ENCODE data around the gene HOMER3. TPM values are rescaled to one million over a fixed set of nuclear protein-coding genes. Genes with fewer than 3 reads are reported as not detected.

Gene HOMER3
- total and polyA plus RNA-seq, 10 of the 15 experiments (the other 5 are each of a cell fraction or from before 2014, with no cell fraction given) = 0.18 to 10.6 (median 0.50) TPM; not detected in 2

- TF ChIP-seq RAD21 (IDR thresholded peaks at IDR 0.05; ENCODE audit: insufficient read depth, low read depth, low read length) (peak; percentile 47), IKZF1 (conservative IDR thresholded peaks at IDR 0.05) (0 out of 2 replicates have a peak, but pooled peaks have one; percentile 12), USF2 (IDR thresholded peaks at IDR 0.05; ENCODE audit: borderline replicate concordance, low read depth, low read length) (no peak), TCF12 (IDR thresholded peaks at IDR 0.05; ENCODE audit: low read depth, low read length) (0 out of 2 replicates have a peak, but pooled peaks have one; percentile 17), EZH2 (IDR thresholded peaks at IDR 0.05; ENCODE audit: borderline replicate concordance, control insufficient read depth, low read depth, low read length) (no peak), RELA (IDR thresholded peaks at IDR 0.05; ENCODE audit: borderline replicate concordance, partially characterized antibody) (no peak), NBN (IDR thresholded peaks at IDR 0.05) (no peak), PML (IDR thresholded peaks at IDR 0.05; ENCODE audit: low read length) (no peak), KLF5 (IDR thresholded peaks at IDR 0.05; ENCODE audit: partially characterized antibody) (no peak), FOXM1 (IDR thresholded peaks at IDR 0.05; ENCODE audit: low read depth, low read length) (no peak), LARP7 (IDR thresholded peaks at IDR 0.05) (no peak), NFIC (IDR thresholded peaks at IDR 0.05; ENCODE audit: low read depth, low read length) (no peak), CTCF (IDR thresholded peaks at IDR 0.05 in 2 of 3, conservative IDR thresholded peaks at IDR 0.05 in 1 of 3; ENCODE audit: control insufficient read depth in 2 of 3, extremely low read depth in 1 of 3, insufficient read depth in 1 of 3, low read depth in 3 of 3, low read length in 3 of 3) (peak; percentile 20 to 46 (median 39); a peak in 4 of 6 replicates), KDM1A (IDR thresholded peaks at IDR 0.05; ENCODE audit: borderline replicate concordance) (no peak)
These were observed 25.4 kb downstream of the HOMER3 start (continued) for GRCh38 chr19:18915639-18916038.

Data from GM12878 (cell line).